ENCODE measurements around the gene RAB5IF. TPM values are rescaled to one million over a fixed set of nuclear protein-coding genes. Genes with fewer than 3 reads are reported as not detected.

Gene RAB5IF
- total and polyA plus RNA-seq, 2 of the 8 experiments (the other 6 are each of a cell fraction or from before 2014, with no cell fraction given), result 95.5 to 148 TPM

DNA sequence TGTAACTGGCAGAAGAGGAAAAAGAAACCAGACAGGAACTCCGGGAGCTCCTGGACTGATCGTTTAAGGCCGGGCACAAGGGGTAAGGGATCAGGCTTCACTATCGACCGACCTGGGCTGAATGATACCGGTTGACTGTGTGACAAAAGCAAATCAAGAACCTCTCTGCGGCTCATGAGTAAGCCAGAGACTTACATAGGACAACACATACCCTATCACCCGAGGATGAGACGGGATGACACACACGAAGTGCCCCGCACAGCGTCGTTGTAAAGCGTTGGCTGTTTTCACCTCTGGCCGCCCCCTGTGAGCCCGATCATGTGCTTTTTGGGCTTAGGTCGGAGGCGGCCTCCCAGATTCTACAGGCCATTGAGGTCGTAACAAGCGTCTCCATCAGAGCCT is 32.9 kb upstream of the RAB5IF start:
- Histone ChIP-seq H3K79me2 (ENCODE audit: control insufficient read depth in 1 of 2, insufficient read depth in 2 of 2, low read length in 2 of 2) (peaks cover 16 to 49% of the 10 kb centered on the region in 2 experiments), H3K14ac (ENCODE audit: insufficient read length) (no peak overlapping the region), H3K4me3 (ENCODE audit: extremely low read depth in 1 of 4, insufficient read depth in 2 of 4, low read depth in 3 of 4, low read length in 4 of 4) (peak overlapping the region; percentile 42 to 98 (median 62)), H4K20me1 (replicated peaks in 1 of 2; ENCODE audit: control insufficient read depth in 1 of 2, insufficient read depth in 2 of 2, low read length in 2 of 2) (peaks cover 0 to 4% of the 10 kb centered on the region in 2 experiments), H3K4ac (replicated peaks; ENCODE audit: insufficient read length, low read depth, low read length) (peak overlapping the region; percentile 54), H3K27me3 (replicated peaks in 1 of 4; ENCODE audit: control insufficient read depth in 3 of 4, extremely low read depth in 1 of 4, insufficient read depth in 3 of 4, low read length in 3 of 4) (no peaks in the 10 kb centered on the region), H3K9me3 (ENCODE audit: insufficient read depth in 2 of 2, low read depth in 1 of 2, low read length in 1 of 2) (no peaks in the 10 kb centered on the region), H2BK5ac (ENCODE audit: low read depth, low read length) (peak overlapping the region; percentile 93), H2BK20ac (ENCODE audit: low read length) (peak overlapping the region; percentile 10; the same call in 1 of the 2 replicates), H2AFZ (ENCODE audit: low read length) (no peak overlapping the region; the same call in 1 of the 2 replicates), H3K4me1 (replicated peaks in 1 of 4; ENCODE audit: control insufficient read depth in 3 of 4, insufficient read depth in 4 of 4, low read length in 3 of 4) (peaks cover 14 to 31% (median 18%) of the 10 kb centered on the region in 4 experiments), H2BK120ac (replicated peaks; ENCODE audit: low read depth, low read length) (peak overlapping the region; percentile 98), H2AK5ac (ENCODE audit: low read depth, low read length) (peak overlapping the region; percentile 86), H2BK12ac (ENCODE audit: low read depth, low read length) (peak overlapping the region; percentile 89), H4K91ac (replicated peaks; ENCODE audit: insufficient read length, low read length) (peak overlapping the region; percentile 54), H3K27ac (ENCODE audit: low read depth, low read length) (peak overlapping the region; percentile 85), H3K56ac (replicated peaks; ENCODE audit: insufficient read length, low read depth, low read length) (peak overlapping the region; percentile 95), H3K79me1 (ENCODE audit: low read depth, low read length) (peaks cover 2% of the 10 kb centered on the region), H4K8ac (ENCODE audit: extremely low read depth, insufficient read depth, low read length) (peak overlapping the region; percentile 98; the same call in 1 of the 2 replicates), H3K23ac (ENCODE audit: insufficient read length) (no peak overlapping the region), H3K36me3 (ENCODE audit: control insufficient read depth in 2 of 4, insufficient read depth in 4 of 4, low read length in 3 of 4) (no peaks in the 10 kb centered on the region; a peak in 1 of 8 replicates), H3K18ac (ENCODE audit: extremely low read depth, low read length) (peak overlapping the region; percentile 100), H2BK15ac (ENCODE audit: low read length) (peak overlapping the region; percentile 99; the same call in 1 of the 2 replicates), H3K4me2 (ENCODE audit: insufficient read depth in 1 of 2, low read depth in 2 of 2, low read length in 2 of 2) (peak overlapping the region; percentile 98 to 99), H4K5ac (ENCODE audit: insufficient read length, low read depth, low read length) (peak overlapping the region; percentile 55), H3K9ac (replicated peaks in 1 of 4; ENCODE audit: extremely low read depth in 1 of 4, low read depth in 3 of 4, low read length in 3 of 4) (peak overlapping the region in 3 of 4 experiments; percentile 73 to 83 (median 78); a peak in 6 of 7 replicates), H3K23me2 (ENCODE audit: low read depth, low read length) (peaks cover 17% of the 10 kb centered on the region)
- ChIA-PET CTCF (ENCODE audit: partially characterized antibody) (interaction anchor here (1.7 to 18.0 kb wide), 3 partner anchors 13 to 33 kb away, joined by 6 to 202 read pairs (median 42); partner anchors contain the start of gene RAB5IF), POLR2A (ENCODE audit: partially characterized antibody) (interaction anchor here (0.6 to 17.6 kb wide), 9 partner anchors 12 to 771 kb away, joined by 3 to 388 read pairs (median 5); partner anchors contain the start of gene RAB5IF)
- 7% methylated on average over 20 of the region's 20 CpGs; no CpG with 5 or more reads in 1 of the 2 experiments for WGBS, 2 experiments (ENCODE audit: extremely low coverage in 1 of 2, insufficient coverage in 1 of 2, insufficient read length in 1 of 2, insufficient replicate concordance in 2 of 2, low coverage in 1 of 2, low lambda C conversion rate in 2 of 2, missing lambda C conversion rate in 1 of 2)
- no peak for DNase-seq (ENCODE audit: low read depth in 1 of 2, low spot score in 2 of 2)
- TF ChIP-seq BRCA1 (IDR thresholded peaks at IDR 0.05; ENCODE audit: low read depth, low read length) (no peak), POLR2A (IDR thresholded peaks at IDR 0.05; ENCODE audit: control extremely low read depth in 1 of 2, low read depth in 2 of 2, low read length in 2 of 2) (peak in 1 of 2 experiments; percentile 61; a peak in 2 of 3 replicates)
- FAIRE-seq, result no peak
